ENCODE data around the gene GDAP2.

The GDAP2 gene

DNA sequence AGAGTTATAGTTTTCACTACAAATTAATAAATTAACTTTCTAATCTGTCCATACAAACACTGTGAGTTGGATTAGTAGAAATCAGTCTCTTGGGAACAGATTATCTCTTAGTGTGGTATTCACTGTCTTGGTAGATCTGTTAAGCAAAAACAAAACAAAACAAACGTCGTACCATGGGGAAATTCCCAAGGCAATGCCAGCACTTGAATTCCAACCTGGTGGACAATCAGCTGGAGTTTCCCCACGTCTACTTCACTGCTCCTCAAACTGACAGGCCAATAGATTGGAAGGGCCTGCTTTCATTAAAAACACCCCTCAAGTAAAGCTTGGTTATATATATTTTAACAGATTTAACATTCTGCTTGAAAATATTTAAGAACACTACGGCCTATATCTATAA lies 31.9 kb downstream of the GDAP2 start:
- TF ChIP-seq, protein P1, sequence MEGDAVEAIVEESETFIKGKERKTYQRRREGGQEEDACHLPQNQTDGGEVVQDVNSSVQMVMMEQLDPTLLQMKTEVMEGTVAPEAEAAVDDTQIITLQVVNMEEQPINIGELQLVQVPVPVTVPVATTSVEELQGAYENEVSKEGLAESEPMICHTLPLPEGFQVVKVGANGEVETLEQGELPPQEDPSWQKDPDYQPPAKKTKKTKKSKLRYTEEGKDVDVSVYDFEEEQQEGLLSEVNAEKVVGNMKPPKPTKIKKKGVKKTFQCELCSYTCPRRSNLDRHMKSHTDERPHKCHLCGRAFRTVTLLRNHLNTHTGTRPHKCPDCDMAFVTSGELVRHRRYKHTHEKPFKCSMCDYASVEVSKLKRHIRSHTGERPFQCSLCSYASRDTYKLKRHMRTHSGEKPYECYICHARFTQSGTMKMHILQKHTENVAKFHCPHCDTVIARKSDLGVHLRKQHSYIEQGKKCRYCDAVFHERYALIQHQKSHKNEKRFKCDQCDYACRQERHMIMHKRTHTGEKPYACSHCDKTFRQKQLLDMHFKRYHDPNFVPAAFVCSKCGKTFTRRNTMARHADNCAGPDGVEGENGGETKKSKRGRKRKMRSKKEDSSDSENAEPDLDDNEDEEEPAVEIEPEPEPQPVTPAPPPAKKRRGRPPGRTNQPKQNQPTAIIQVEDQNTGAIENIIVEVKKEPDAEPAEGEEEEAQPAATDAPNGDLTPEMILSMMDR (IDR thresholded peaks at IDR 0.05), result no peak

DNA sequence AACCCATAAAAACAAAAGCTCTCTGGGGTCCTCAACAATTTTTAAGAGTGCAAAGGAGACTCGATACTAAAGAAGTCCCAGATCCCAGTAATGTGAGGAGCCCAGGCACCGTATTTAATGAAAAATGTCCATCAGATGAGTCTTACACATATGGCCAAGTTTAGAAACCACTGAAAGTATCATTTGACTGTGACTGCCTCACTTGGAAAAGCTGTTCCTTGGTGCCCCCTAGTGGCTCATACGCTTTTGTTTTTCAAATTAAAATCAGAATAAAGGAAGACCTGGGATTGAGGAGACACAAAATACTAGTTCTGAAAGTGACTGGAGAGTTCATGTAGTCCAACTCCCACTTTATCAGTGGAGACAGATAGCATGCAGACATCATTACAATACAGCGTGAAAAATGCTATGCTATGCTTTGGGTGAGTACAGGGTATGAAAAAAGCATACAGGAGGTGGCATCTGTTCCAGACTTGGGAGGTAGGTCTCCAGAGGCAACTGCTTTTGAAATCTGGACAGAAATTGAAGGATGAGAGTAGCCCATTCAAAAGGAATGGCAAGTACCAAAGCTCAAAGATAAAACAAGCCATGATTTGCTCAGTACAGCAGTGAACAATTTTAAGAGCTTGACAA lies 33.8 kb downstream of the GDAP2 start:
- TF ChIP-seq, protein P1 (IDR thresholded peaks at IDR 0.05), result peak; percentile 74

- TF ChIP-seq, protein P1 (IDR thresholded peaks at IDR 0.05), result no peak
Measured at GRCh38 chr1:117894078-117894477, 35.3 kb downstream of the GDAP2 start.

DNA sequence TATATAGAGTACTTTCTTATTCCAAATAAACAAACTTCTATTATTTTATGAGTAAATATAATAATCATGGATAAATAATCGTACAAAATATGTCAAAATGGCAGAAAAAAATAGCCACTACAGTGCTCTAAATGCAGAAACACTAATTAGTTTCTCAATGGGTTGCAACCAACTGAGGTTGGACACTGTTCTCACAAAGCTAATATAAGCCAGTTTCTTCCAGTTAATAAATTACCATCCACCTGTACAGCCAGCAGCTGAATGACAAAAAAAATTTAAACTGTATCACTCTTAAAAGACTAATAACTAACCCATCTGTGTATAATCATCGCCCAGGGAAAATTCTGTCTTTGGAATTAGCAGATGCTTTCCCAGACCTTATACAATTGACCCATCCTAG lies 36.9 kb downstream of the GDAP2 start:
- TF ChIP-seq, protein P1 (IDR thresholded peaks at IDR 0.05), result no peak

GRCh38 chr1:117890452-117890851 lies 39.0 kb downstream of the GDAP2 start:
- TF ChIP-seq, protein P1 (IDR thresholded peaks at IDR 0.05), result no peak

- TF ChIP-seq, protein P1 (IDR thresholded peaks at IDR 0.05), result no peak
Measured at GRCh38 chr1:117886101-117886795, 43.2 kb downstream of the GDAP2 start.

DNA sequence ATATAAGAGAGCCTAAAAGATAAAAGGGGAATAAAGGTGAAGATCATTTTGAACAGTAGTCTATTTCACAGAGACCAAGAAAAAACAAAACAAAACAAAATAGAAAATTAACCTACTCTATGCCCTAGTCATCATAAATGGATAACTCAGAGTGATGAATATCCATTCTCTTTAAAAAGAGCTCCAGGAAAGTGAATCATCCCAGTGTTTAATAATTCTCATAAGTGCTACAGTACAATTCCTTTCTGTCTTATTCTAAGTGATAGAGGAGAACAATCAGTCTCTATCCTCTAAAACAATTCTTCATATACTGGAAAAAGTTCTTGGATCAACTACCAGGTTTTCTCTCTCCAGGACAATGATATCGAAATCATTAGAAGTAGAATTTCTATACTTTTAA lies 45.8 kb downstream of the GDAP2 start:
- TF ChIP-seq, protein P1 (IDR thresholded peaks at IDR 0.05), result no peak

Measured in LNCAP (cell line).